Common myeloid progenitor, CD34-positive (primary cell): ENCODE results near the gene INTS2.
"Not testable (repeated sequence)": the region's sequence is repeated elsewhere in the genome, so short reads cannot be mapped to it uniquely, and the experiment has no call there.

Source experiments
- CTCF ChIA-PET: fragments of 350-600 bp; sonication (Branson Sonifier 250); formaldehyde crosslinking; loops from one replicate; lab custom pipeline; 2021; ENCODE audit warnings: antibody characterized with exemption; lab: Charles Lee
- POLR2A ChIA-PET: fragments of 350-600 bp; sonication (Branson Sonifier 250); formaldehyde crosslinking; loops from one replicate; lab custom pipeline; 2021; ENCODE audit warnings: antibody characterized with exemption; lab: Charles Lee
- DNase-seq, 3 donors: peaks; one replicate each; pipeline versions ENCODE4 v3.0.0 to v3.0.0-alpha.2; 2013
- H3K27ac ChIP-seq, 2 experiments: 1 replicate in 1 of 2; 2 replicates in 1 of 2; pipeline ENCODE4 v1.7.0; 2013; ENCODE audit warnings: inconsistent platforms in 2 of 2, low read length in 2 of 2, mild to moderate bottlenecking in 2 of 2, low read depth in 1 of 2, moderate library complexity in 1 of 2; ENCODE audit not compliant: severe bottlenecking in 2 of 2, insufficient read depth in 1 of 2, poor library complexity in 1 of 2
- H3K27me3 ChIP-seq, 5 experiments: replicated peaks in 2 of 5; 1 replicate in 3 of 5; 2 replicates in 2 of 5; pipeline versions ENCODE4 v1.6.1 to v1.7.0; 2013; ENCODE audit warnings: low read length in 4 of 5, mild to moderate bottlenecking in 2 of 5, moderate library complexity in 2 of 5, inconsistent platforms in 1 of 5; ENCODE audit not compliant: insufficient read depth in 5 of 5, control insufficient read depth in 4 of 5
- H3K36me3 ChIP-seq, 4 experiments: 1 replicate in 2 of 4; 2 replicates in 2 of 4; pipeline versions ENCODE4 v1.6.1 to v1.7.0; 2013; ENCODE audit warnings: low read length in 3 of 4, control low read depth in 1 of 4, mild to moderate bottlenecking in 1 of 4; ENCODE audit not compliant: control insufficient read depth in 4 of 4, insufficient read depth in 4 of 4
- H3K4me1 ChIP-seq, 4 experiments: 1 replicate in 3 of 4; 2 replicates in 1 of 4; pipeline versions ENCODE4 v1.6.1 to v1.7.1; 2013; ENCODE audit warnings: low read length in 3 of 4, mild to moderate bottlenecking in 3 of 4, control low read depth in 1 of 4, inconsistent platforms in 1 of 4, moderate library complexity in 1 of 4; ENCODE audit not compliant: control insufficient read depth in 4 of 4, insufficient read depth in 4 of 4; ENCODE audit errors: control extremely low read depth in 1 of 4
- H3K4me3 ChIP-seq, 7 experiments: 1 replicate in 4 of 7; 2 replicates in 3 of 7; pipeline versions ENCODE4 v1.5.1 to v1.7.0; 2013; ENCODE audit warnings: mild to moderate bottlenecking in 7 of 7, low read length in 6 of 7, moderate library complexity in 6 of 7, inconsistent platforms in 2 of 7, low read depth in 2 of 7, control low read depth in 1 of 7; ENCODE audit not compliant: insufficient read depth in 4 of 7, control insufficient read depth in 1 of 7; ENCODE audit errors: extremely low read depth in 1 of 7
- H3K9me3 ChIP-seq, 5 experiments: 1 replicate in 4 of 5; 2 replicates in 1 of 5; pipeline versions ENCODE4 v1.6.1 to v1.7.1; 2013; ENCODE audit warnings: low read length in 4 of 5, mild to moderate bottlenecking in 2 of 5, inconsistent platforms in 1 of 5, low read depth in 1 of 5, moderate library complexity in 1 of 5; ENCODE audit not compliant: control insufficient read depth in 4 of 5, insufficient read depth in 2 of 5; ENCODE audit errors: control extremely low read depth in 1 of 5
- WGBS: methylation state at CpG from one replicate; pipeline ENCODE4 v1.1.5; 2013; ENCODE audit not compliant: insufficient coverage; 5-methylcytosine and 5-hydroxymethylcytosine counted together

INTS2 gene

DNA sequence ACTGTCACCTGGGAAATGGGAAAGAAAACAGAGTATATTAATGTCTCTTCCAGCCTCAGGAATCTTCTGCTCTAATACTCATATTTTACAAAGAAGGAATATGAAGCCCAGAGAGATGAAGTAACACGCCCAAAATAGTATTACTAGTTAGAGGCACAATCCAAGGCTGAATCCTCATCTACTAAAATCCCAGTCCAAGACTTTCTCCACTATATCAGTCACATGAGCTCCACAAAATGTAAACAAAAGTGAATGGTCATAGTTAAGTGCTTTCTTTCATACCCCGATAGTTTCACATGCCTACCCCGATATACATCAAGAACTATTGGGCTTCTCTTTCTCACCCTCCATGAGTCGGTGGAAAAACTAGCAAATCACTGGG lies 965 bp downstream of the INTS2 start:
- Histone ChIP-seq H3K36me3 (peaks cover 5 to 16% (median 10%) of the 10 kb centered on the region in 4 experiments), H3K4me1 (peaks cover 10 to 18% (median 13%) of the 10 kb centered on the region in 4 experiments), H3K4me3 (peak overlapping the region; percentile 82 to 95 (median 88)), H3K27me3 (no peaks in the 10 kb centered on the region), H3K9me3 (no peaks in the 10 kb centered on the region), H3K27ac (peak overlapping the region; percentile 83 to 92)
- ChIA-PET CTCF (no interaction called here), POLR2A (interaction anchor here (0.5 to 0.6 kb wide), 3 partner anchors 11 to 541 kb away, joined by 3 to 6 read pairs (median 3); no protein-coding TSS in a partner anchor)
- WGBS = 25% methylated on average over 2 of the region's 4 CpGs
- no peak for DNase-seq

DNA sequence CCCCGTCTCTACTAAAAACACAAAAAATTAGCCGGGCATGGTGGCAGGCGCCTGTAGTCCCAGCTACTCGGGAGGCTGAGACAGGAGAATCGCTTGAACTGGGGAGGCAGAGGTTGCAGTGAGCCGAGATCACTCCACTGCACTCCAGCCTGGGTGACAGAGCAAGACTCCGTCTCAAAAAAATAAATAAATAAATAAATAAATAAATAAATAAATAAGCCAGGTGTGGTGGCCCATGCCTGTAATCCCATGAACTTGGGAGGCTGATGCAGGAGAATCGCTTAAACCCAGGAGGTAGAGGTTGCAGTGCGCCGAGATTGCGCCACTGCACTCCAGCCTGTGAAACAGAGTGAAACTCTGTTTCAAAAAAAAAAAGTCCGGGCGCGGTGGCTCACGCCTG lies 12.6 kb downstream of the INTS2 start:
- POLR2A ChIA-PET, DNase-seq, H3K4me1 ChIP-seq, H3K9me3 ChIP-seq, H3K4me3 ChIP-seq, H3K27ac ChIP-seq, CTCF ChIA-PET, H3K27me3 ChIP-seq: not testable (repeated sequence)
- peaks cover 6 to 42% (median 23%) of the 10 kb centered on the region in 4 experiments for H3K36me3 ChIP-seq
- WGBS = 93% methylated on average over 11 of the region's 15 CpGs

DNA sequence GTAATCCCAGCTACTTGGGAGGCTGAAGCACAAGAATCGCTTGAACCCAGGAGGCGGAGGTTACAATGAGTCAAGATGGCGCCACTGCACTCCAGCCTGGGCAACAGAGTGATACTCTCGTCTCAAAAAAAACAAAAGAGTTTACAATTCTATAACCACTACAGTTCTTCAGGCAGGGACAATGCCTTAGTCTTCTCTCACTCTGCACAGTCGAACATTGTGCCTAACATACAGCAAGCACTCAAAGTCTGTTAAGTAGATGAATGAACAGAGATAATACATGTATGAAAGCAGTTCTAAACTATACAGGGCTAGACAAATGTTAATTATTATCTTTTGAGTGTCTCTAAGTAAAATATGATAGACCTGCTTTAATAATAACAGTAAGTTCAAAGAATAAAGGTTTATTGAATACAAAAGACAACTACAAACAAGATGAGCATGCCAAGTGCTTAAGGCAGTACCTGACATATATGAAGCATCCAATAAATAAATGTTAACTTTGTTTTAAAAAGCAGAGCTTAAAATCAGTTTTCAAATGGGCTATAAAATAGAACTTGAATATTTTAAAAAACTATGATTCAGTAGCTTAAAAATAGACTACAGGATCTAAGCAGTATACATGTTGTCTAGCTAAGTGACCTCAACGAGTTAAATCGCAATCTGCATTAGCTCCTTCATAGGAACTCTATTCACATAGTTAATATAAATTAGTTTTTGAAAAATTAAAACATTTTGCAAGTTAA lies 19.3 kb downstream of the INTS2 start:
- H3K9me3 ChIP-seq = no peaks in the 10 kb centered on the region
- ChIA-PET CTCF (interaction anchor here (0.8 to 1.2 kb wide), 3 partner anchors 10 to 16 kb away, joined by 3 read pairs; no protein-coding TSS in a partner anchor), POLR2A (interaction anchor here (0.6 kb wide), 1 partner anchor 18 kb away, joined by 3 read pairs; no protein-coding TSS in a partner anchor)
- H3K4me3 ChIP-seq = no peak overlapping the region
- H3K4me1 ChIP-seq = no peaks in the 10 kb centered on the region
- WGBS = no CpG with 5 or more reads among the region's 7 CpGs
- no peak overlapping the region for H3K27ac ChIP-seq
- no peaks in the 10 kb centered on the region for H3K27me3 ChIP-seq
- H3K36me3 ChIP-seq = peaks cover 13 to 52% (median 46%) of the 10 kb centered on the region in 4 experiments
- DNase-seq = no peak

DNA sequence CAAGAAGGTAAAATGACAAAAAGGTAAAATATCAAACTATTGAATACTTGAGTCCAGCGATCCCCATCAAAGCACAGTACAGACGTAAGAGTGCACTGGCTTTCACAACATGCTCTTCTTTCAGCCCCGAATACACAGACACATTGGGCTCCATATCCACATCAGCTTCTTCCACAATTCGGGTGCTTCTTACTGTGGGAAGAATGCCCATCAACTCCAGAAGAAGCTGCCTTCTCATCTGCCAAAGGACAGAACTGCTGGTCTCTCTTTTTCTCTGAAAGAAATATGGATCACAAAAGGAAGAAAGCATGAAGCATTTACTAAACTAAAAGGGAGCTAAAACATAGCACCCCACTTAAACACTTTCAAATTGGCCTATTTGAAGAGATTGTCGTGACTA lies 20.4 kb downstream of the INTS2 start:
- WGBS = 100% methylated on average over 3 of the region's 5 CpGs
- Histone ChIP-seq H3K27ac (no peak overlapping the region), H3K27me3 (no peaks in the 10 kb centered on the region), H3K4me1 (no peaks in the 10 kb centered on the region), H3K4me3 (no peak overlapping the region), H3K36me3 (peaks cover 13 to 59% (median 50%) of the 10 kb centered on the region in 4 experiments), H3K9me3 (no peaks in the 10 kb centered on the region)
- POLR2A ChIA-PET = no interaction called here
- CTCF ChIA-PET = no interaction called here
- no peak for DNase-seq

DNA sequence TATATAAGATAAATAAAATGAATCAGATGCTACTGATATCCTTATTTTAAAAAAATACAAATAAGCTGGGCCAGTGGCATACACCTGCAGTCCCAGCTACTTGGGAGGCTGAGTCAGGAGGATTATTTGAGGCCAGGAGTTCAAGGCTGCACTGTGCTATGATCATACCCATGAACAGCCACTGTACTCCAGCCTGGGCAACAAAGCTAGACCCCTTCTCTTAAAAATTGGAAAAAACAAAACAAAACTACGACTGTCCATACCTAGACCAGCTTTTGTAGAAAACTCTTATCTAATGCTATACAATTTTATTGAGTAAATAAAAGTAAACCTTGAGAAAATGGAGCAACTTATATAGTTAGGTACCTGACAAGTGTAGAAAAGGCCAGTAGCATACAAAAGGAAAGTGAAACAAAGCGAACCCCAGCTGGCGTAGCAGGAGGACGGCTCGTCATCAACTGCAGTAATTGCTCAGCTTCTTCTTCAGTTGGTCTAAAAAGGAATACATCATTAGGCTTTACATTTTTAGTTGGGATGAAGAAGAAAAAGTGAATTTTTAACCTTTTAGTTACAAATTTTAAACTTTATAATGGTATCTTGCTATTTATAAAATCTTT lies 23.6 kb downstream of the INTS2 start:
- CTCF ChIA-PET = interaction anchor here (1.8 kb wide), 1 partner anchor 28 kb away, joined by 5 read pairs; no protein-coding TSS in a partner anchor
- 100% methylated on average over 4 of the region's 5 CpGs for WGBS
- no peak overlapping the region for H3K27ac ChIP-seq

DNA sequence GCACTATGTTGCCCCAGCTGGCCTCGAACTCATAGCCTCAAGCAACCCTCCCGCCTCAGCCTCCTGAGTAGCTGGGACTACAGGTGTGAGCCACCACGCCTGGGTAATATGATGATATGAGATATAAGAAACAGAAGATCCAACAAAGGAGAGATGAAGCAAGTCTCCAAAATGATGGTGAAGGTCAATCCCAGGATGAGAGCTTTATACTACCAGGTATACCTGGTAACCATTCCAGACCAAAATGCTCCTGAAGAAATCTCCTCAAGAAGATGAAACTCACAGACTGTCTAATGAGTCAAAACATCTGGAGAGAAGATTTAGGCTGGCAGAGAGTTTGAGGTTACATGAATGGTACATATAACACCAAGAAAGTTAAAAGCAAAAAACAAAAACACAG lies 24.5 kb downstream of the INTS2 start:
- ChIA-PET CTCF (interaction anchor here (1.8 kb wide), 1 partner anchor 27 kb away, joined by 5 read pairs; no protein-coding TSS in a partner anchor), POLR2A (interaction anchor here (0.6 kb wide), 1 partner anchor 67 kb away, joined by 5 read pairs; no protein-coding TSS in a partner anchor)
- Histone ChIP-seq H3K9me3 (no peaks in the 10 kb centered on the region), H3K4me3 (no peak overlapping the region), H3K36me3 (peaks cover 9 to 51% (median 41%) of the 10 kb centered on the region in 4 experiments), H3K4me1 (no peaks in the 10 kb centered on the region), H3K27me3 (no peaks in the 10 kb centered on the region), H3K27ac (no peak overlapping the region)
- no CpG with 5 or more reads among the region's 3 CpGs for WGBS
- DNase-seq = no peak

More for the DNA sequence above, 23.6 kb downstream of the INTS2 start:
- Histone ChIP-seq H3K4me3 (peak overlapping the region in 1 of 7 experiments; percentile 45), H3K36me3 (peaks cover 10 to 46% (median 42%) of the 10 kb centered on the region in 4 experiments), H3K9me3 (no peaks in the 10 kb centered on the region), H3K27me3 (no peaks in the 10 kb centered on the region), H3K4me1 (no peaks in the 10 kb centered on the region)
- POLR2A ChIA-PET = no interaction called here
- DNase-seq = peak in 2 of 3 donors; percentile 30 to 35
